C4-2B (cell line): ENCODE measurements around the gene HOXC13.

Experiments
- H3K27ac ChIP-seq: fragments of 450-650 bp; 2 replicates; pipeline ENCODE4 v1.5.1; 2017
- CTCF ChIP-seq: fragments of 450-650 bp; conservative IDR thresholded peaks from 2 replicates; pipeline ENCODE4 v1.5.1; 2017; ENCODE audit warnings: mild to moderate bottlenecking
- ZFX ChIP-seq: fragments of 450-650 bp; IDR thresholded peaks from 2 replicates; pipeline ENCODE4 v1.6.1; 2017

The HOXC13 gene

GRCh38 chr12:53964315-53964713 lies 25.7 kb downstream of the HOXC13 start:
- TF ChIP-seq CTCF, result no peak
- no peak for TF ChIP-seq ZFX

GRCh38 chr12:53965281-53966084 lies 26.9 kb downstream of the HOXC13 start:
- H3K27ac ChIP-seq, result no peak overlapping the region
- no peak for TF ChIP-seq ZFX
- TF ChIP-seq CTCF, result no peak

More at GRCh38 chr12:53964315-53964713, 25.7 kb downstream of the HOXC13 start:
- H3K27ac ChIP-seq, result no peak overlapping the region

GRCh38 chr12:53966085-53966384 lies 27.4 kb downstream of the HOXC13 start:
- TF ChIP-seq ZFX (no peak), CTCF (no peak)
- no peak overlapping the region for H3K27ac ChIP-seq

- TF ChIP-seq CTCF (no peak), ZFX (no peak)
- H3K27ac ChIP-seq, result no peak overlapping the region
These were observed 27.9 kb downstream of the HOXC13 start for GRCh38 chr12:53966385-53967133.

- H3K27ac ChIP-seq, result no peak overlapping the region
- TF ChIP-seq ZFX (no peak), CTCF (no peak)
These were observed 28.8 kb downstream of the HOXC13 start for GRCh38 chr12:53967421-53967925.

GRCh38 chr12:53968214-53969127 lies 29.8 kb downstream of the HOXC13 start:
- H3K27ac ChIP-seq, result no peak overlapping the region
- no peak for TF ChIP-seq ZFX
- no peak for TF ChIP-seq CTCF
